Measurements from ENCODE around the gene C1orf159.

C1orf159 gene

DNA sequence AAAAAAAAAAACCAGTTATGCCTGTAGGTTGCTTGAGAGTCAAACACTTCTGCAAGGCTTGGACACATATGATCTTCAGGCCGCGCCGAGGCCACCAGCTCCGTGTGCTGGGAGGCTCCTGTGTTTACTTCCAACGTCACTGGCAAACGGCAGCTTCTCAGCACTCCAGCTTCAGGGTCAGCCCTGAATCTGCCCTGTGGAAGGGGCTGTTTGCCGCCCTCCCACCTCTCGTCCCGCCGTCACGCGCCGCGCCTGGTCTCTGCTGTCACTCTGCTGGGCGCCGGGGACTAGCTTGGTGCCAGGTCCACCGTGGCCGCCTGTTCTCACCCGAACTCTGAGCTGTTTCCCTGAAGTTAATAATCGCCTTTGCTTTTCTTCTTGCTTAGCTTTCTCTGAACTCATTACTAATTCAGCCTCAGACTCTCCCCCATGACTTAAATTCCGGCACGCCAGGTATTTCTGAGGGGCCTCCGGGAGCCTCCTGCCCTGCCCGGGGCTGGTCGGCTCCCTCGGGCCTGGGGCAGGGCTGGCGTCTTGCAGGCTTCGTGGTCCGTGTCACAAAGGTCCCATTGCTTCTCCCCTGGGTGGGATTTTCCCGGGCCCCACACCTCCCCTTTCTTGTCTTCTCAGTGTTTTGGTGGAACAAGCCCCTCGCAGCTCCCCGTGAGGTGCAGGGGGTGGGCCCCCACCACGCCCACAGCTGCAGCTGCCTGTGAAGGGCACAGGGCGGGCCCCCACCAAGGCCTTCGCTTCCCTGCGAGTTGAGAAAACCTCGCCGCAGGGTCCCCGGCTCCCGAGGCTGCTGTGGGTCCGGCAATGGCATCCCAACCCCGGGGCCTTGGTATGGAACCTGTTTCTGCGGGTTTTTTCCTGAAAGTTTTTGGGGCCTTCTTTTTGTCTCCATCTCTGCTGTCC, 14.6 kb upstream of the C1orf159 start:
- no peak overlapping the region for H3K4me3 ChIP-seq (ENCODE audit: low read depth, low read length)
- TF ChIP-seq, protein P1, sequence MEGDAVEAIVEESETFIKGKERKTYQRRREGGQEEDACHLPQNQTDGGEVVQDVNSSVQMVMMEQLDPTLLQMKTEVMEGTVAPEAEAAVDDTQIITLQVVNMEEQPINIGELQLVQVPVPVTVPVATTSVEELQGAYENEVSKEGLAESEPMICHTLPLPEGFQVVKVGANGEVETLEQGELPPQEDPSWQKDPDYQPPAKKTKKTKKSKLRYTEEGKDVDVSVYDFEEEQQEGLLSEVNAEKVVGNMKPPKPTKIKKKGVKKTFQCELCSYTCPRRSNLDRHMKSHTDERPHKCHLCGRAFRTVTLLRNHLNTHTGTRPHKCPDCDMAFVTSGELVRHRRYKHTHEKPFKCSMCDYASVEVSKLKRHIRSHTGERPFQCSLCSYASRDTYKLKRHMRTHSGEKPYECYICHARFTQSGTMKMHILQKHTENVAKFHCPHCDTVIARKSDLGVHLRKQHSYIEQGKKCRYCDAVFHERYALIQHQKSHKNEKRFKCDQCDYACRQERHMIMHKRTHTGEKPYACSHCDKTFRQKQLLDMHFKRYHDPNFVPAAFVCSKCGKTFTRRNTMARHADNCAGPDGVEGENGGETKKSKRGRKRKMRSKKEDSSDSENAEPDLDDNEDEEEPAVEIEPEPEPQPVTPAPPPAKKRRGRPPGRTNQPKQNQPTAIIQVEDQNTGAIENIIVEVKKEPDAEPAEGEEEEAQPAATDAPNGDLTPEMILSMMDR (IDR thresholded peaks at IDR 0.05; ENCODE audit: borderline replicate concordance, insufficient read depth, low read depth, low read length), result no peak

GRCh38 chr1:1129381-1129821, 13.5 kb upstream of the C1orf159 start:
- TF ChIP-seq, protein P1 (IDR thresholded peaks at IDR 0.05; ENCODE audit: borderline replicate concordance, insufficient read depth, low read depth, low read length), result no peak
- H3K4me3 ChIP-seq (ENCODE audit: low read depth, low read length), result no peak overlapping the region

GRCh38 chr1:1128454-1129139, 12.7 kb upstream of the C1orf159 start:
- TF ChIP-seq, protein P1 (IDR thresholded peaks at IDR 0.05; ENCODE audit: borderline replicate concordance, insufficient read depth, low read depth, low read length), result no peak
- H3K4me3 ChIP-seq (ENCODE audit: low read depth, low read length), result no peak overlapping the region

DNA sequence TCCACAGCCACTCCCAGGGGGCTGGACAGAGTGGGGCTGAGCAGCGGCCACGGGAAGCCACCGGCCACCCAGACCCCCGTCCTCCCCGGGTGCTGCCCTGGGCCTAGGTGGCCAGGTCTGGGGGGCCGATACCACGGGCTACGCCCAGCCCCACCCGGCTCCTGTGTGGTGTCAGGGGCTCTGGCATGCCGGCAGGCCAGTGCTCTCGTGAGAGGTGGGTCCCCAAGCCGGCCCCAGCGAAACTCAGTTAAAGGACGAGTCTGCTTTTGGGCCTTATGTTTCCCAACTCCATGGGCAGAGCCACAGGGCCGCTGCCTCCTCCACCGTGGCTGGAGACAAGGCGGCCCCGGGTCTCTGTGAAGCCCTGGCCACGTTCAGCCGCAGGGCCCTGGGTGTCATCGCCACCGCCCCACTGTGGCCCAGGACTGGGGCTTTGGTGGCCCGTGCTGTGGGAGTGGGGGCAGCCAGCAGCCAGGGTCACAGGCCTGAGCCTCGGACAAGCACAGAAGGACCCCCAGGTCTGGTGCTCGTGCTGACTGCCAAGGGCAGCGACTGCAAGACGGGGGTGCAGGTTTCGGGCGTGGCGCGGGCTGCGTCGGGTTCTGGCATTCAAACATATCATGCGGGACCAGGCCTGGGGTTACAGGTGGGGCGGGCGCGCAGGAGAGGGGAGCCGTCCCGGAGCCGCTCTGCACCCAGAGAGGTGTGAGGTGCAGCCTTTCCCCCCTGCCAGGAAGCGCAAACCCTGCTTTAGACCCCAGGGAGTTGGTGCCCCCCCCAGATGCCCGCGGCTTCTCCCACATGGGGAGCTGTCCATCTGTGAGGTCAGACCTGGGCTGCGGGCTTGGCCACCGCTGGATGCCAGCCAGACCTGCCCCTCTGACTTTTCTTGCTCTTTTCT, 11.9 kb upstream of the C1orf159 start:
- no peak overlapping the region for H3K4me3 ChIP-seq (ENCODE audit: low read depth, low read length)
- TF ChIP-seq, protein P1 (IDR thresholded peaks at IDR 0.05; ENCODE audit: borderline replicate concordance, insufficient read depth, low read depth, low read length), result no peak

DNA sequence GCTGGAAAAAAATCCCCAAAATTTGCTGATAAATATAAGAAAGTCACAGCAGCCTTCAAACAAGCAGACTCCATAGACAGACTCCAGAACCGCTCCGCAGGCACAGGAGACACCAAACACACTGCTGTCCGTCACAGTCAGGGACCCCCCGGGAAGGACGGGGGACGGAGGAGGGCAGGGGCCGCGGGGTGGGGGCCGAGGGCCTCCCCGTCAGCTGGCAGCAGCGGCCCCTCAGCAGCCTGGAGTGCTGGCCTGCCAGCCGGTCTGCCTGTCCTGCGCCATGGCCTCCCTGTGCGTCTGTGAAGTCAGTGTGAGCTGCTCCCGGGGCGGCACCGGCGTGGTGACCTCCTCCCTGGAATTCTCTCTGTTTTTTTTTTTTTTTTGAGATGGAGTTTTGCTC, 10.1 kb upstream of the C1orf159 start:
- no peak overlapping the region for H3K4me3 ChIP-seq (ENCODE audit: low read depth, low read length)
- TF ChIP-seq, protein P1 (IDR thresholded peaks at IDR 0.05; ENCODE audit: borderline replicate concordance, insufficient read depth, low read depth, low read length), result no peak

DNA sequence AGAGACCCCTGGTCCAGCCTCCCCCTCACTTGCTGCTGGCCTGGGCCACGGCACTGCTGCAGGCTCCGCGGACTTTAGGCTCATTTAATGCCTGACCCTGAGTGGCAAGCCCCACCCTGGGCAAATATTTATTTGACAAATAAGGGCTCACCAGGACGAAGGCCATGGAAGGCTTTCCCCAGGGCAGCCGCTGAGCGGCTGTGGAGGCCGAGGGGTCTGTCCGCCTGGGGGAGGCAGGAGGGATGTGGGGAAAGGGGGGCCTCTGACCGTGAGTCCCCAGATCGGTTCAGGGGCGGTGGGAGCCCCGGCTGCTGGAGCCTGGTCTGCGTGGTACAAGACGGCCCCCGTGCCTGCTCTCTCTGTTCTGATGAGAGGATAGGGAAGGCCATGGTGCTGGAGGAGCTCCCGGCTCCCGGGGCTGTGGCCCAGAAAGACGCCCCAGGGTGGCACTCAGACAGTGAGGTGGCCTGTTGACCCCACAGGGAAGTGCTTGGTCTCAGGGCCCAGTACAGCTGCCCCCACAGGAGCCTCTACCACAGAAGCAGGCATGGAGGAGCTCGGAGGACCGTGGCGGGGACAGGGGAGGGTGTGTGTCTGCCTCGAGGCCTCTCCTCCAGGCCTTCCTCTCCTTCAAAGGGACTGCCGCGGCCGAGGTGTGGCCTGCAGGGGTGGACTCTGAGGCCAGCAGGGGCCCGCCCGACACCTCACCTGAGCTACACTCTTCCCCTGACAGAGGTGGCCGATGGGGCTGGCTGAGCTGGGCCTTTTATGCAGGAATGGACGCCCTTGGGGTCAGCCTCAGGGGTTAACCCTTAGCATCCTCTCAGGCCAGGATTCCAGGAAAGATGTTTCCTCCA, 9.1 kb upstream of the C1orf159 start:
- no peak overlapping the region for H3K4me3 ChIP-seq (ENCODE audit: low read depth, low read length)
- TF ChIP-seq, protein P1 (IDR thresholded peaks at IDR 0.05; ENCODE audit: borderline replicate concordance, insufficient read depth, low read depth, low read length), result no peak

Data from GM12875 (cell line).